Measurements from ENCODE around the gene TMC5. TPM values are rescaled to one million over a fixed set of nuclear protein-coding genes. Genes with fewer than 3 reads are reported as not detected.
"Not testable (repeated sequence)": the region's sequence is repeated elsewhere in the genome, so short reads cannot be mapped to it uniquely, and the experiment has no call there.

Gene TMC5
- total RNA-seq, 1 donor from 2014 or later = not detected

DNA sequence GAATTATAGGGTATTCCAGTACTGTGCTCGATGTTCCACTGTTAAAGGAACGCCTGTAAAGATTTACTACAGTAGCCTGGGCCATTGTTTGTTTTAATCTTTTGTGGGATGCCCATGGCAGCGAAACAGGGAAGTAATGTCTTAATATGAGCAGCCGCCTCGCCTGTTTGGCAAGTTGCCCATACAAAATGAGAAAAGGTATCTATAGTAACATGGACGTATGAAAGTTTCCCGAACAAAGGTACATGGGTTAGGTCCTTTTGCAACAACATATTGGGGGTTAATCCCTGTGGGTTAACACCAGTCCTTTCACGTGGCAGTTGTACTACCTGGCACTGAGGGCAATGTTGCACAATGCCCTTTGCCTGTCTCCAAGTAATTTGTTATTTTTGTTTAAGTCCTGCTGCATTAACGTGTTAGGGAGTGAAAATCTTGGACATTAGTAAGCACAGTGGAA, 21.1 kb upstream of the TMC5 start:
- no peaks in the 10 kb centered on the region for H3K9me3 ChIP-seq
- H3K36me3 ChIP-seq = no peaks in the 10 kb centered on the region
- no peak for DNase-seq (ENCODE audit: low spot score in 2 of 2)
- H3K27ac ChIP-seq = no peak overlapping the region
- intact Hi-C loops (cut with DNase I) = no loop called here
- no peaks in the 10 kb centered on the region for H3K27me3 ChIP-seq
- no peaks in the 10 kb centered on the region for H3K4me1 ChIP-seq
- H3K4me3 ChIP-seq = no peak overlapping the region
- TF ChIP-seq, protein P1, sequence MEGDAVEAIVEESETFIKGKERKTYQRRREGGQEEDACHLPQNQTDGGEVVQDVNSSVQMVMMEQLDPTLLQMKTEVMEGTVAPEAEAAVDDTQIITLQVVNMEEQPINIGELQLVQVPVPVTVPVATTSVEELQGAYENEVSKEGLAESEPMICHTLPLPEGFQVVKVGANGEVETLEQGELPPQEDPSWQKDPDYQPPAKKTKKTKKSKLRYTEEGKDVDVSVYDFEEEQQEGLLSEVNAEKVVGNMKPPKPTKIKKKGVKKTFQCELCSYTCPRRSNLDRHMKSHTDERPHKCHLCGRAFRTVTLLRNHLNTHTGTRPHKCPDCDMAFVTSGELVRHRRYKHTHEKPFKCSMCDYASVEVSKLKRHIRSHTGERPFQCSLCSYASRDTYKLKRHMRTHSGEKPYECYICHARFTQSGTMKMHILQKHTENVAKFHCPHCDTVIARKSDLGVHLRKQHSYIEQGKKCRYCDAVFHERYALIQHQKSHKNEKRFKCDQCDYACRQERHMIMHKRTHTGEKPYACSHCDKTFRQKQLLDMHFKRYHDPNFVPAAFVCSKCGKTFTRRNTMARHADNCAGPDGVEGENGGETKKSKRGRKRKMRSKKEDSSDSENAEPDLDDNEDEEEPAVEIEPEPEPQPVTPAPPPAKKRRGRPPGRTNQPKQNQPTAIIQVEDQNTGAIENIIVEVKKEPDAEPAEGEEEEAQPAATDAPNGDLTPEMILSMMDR (IDR thresholded peaks at IDR 0.05) = no peak

GRCh38 chr16:19397373-19397772, 20.3 kb upstream of the TMC5 start:
- intact Hi-C loops (cut with DNase I); DNase-seq (ENCODE audit: low spot score in 2 of 2): not testable (repeated sequence)

GRCh38 chr16:19400711-19401110, 17.0 kb upstream of the TMC5 start:
- Histone ChIP-seq H3K9me3 (no peaks in the 10 kb centered on the region), H3K4me3 (no peak overlapping the region), H3K36me3 (no peaks in the 10 kb centered on the region), H3K4me1 (no peaks in the 10 kb centered on the region), H3K27me3 (no peaks in the 10 kb centered on the region), H3K27ac (no peak overlapping the region)
- TF ChIP-seq, protein P1 (IDR thresholded peaks at IDR 0.05) = no peak
- intact Hi-C loops (cut with DNase I) = no loop called here
- no peak for DNase-seq (ENCODE audit: low spot score in 2 of 2)

More at GRCh38 chr16:19397373-19397772, 20.3 kb upstream of the TMC5 start:
- H3K4me1 ChIP-seq, H3K27ac ChIP-seq, H3K4me3 ChIP-seq, H3K27me3 ChIP-seq, H3K36me3 ChIP-seq, H3K9me3 ChIP-seq: not testable (repeated sequence)

- no peak for DNase-seq (ENCODE audit: low spot score in 2 of 2)
- Histone ChIP-seq H3K27ac (no peak overlapping the region), H3K36me3 (no peaks in the 10 kb centered on the region), H3K27me3 (peaks cover 4% of the 10 kb centered on the region), H3K4me1 (no peaks in the 10 kb centered on the region), H3K9me3 (peaks cover 0 to 8% of the 10 kb centered on the region in 2 donors), H3K4me3 (no peak overlapping the region)
- intact Hi-C loops (cut with DNase I) = no loop called here
- TF ChIP-seq, protein P1 (IDR thresholded peaks at IDR 0.05) = no peak
Observed at GRCh38 chr16:19406891-19407491, 10.7 kb upstream of the TMC5 start.

DNA sequence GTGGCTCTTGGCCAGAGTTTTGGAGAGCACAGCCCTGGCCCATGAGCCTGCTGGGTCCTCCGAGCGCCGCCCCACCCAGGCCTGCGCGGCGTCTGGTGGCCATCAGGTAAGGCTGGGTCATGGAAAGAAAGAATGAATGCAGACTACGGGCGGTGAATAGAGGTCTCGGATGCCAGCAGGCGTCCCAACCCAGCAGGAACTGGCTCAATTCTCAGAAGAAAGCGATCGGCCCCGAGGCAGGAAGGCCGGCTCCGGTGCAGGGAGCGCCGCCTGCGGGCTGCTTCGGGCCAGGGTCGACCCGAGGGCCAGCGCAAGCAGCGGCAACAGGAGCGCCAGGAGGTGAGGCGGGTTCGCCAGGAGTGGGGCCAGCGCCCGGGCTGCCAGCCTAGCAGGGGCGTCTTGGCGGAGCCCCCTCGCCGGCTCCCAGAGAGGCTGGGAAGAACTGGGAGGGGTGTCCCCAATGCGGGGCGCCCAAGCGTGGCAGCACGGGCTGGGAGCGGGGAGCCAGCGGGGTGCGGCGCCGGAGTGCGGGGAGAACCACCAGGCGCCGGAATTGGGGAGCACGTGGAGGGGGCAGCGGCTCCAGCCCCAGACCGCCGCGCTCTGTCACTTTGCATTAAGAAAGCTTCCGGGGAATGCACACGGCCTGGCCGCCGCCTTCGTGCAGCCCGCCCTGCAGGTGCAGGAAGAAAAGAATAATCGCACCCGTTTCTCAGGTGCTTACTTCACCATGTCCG, 7.1 kb upstream of the TMC5 start:
- TF ChIP-seq, protein P1 (IDR thresholded peaks at IDR 0.05) = no peak
- no peaks in the 10 kb centered on the region for H3K36me3 ChIP-seq
- H3K4me3 ChIP-seq = peak overlapping the region; percentile 30 to 50
- H3K9me3 ChIP-seq = peaks cover 0 to 8% of the 10 kb centered on the region in 2 donors
- no peaks in the 10 kb centered on the region for H3K4me1 ChIP-seq
- H3K27ac ChIP-seq = no peak overlapping the region
- DNase-seq (ENCODE audit: low spot score in 2 of 2) = no peak
- H3K27me3 ChIP-seq = peaks cover 4% of the 10 kb centered on the region
- intact Hi-C loops (cut with DNase I) = no loop called here

DNA sequence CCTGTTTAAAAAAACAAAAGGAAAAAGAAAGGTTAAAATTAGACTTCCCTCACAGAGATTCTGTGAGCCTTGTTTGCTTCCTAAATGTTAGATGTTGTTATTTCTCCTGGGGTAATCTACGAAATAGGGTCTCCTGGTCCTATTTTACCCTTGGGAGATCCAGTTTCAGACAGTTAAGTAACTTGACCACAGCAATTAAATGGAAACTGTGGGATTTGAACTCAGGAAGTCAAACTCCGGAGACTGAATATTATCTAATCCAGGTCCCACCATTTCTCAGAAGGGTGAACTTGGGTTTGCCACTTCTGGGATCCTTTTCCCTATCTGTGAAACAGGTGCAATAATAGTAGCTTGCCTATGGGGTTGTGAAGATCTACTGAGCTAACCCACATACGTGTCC, 6.4 kb upstream of the TMC5 start:
- H3K9me3 ChIP-seq = peaks cover 0 to 8% of the 10 kb centered on the region in 2 donors
- TF ChIP-seq, protein P1 (IDR thresholded peaks at IDR 0.05) = no peak
- H3K27me3 ChIP-seq = peaks cover 4% of the 10 kb centered on the region
- no peaks in the 10 kb centered on the region for H3K4me1 ChIP-seq
- DNase-seq (ENCODE audit: low spot score in 2 of 2) = no peak
- H3K4me3 ChIP-seq = no peak overlapping the region
- no peak overlapping the region for H3K27ac ChIP-seq
- intact Hi-C loops (cut with DNase I) = no loop called here
- H3K36me3 ChIP-seq = no peaks in the 10 kb centered on the region

GRCh38 chr16:19412055-19412454, 5.6 kb upstream of the TMC5 start:
- H3K4me3 ChIP-seq; H3K27ac ChIP-seq; intact Hi-C loops (cut with DNase I); H3K36me3 ChIP-seq; H3K4me1 ChIP-seq; DNase-seq (ENCODE audit: low spot score in 2 of 2); H3K9me3 ChIP-seq; H3K27me3 ChIP-seq: not testable (repeated sequence)

Data from ascending aorta (tissue), 2 donors.